Activated gamma-delta T cell treated with Interleukin-2 at 50 U/mL for 16 hours (primary cell): ENCODE results near the gene TRIM17.

Experiments used
- DNase-seq: peaks from one replicate; pipeline ENCODE4 v3.0.0-alpha.2; 2020

The TRIM17 gene

GRCh38 chr1:228400237-228400651 lies 16.4 kb downstream of the TRIM17 start:
- no peak for DNase-seq

- no peak for DNase-seq
Measured at GRCh38 chr1:228399531-228400236, 17.0 kb downstream of the TRIM17 start.

GRCh38 chr1:228398741-228399461 lies 17.8 kb downstream of the TRIM17 start:
- no peak for DNase-seq

GRCh38 chr1:228397966-228398365 lies 18.7 kb downstream of the TRIM17 start:
- DNase-seq = no peak

- DNase-seq = no peak
Measured at GRCh38 chr1:228396770-228397662, 19.6 kb downstream of the TRIM17 start.

- no peak for DNase-seq
Measured at GRCh38 chr1:228394571-228395394, 21.9 kb downstream of the TRIM17 start.

- DNase-seq = no peak
Measured at GRCh38 chr1:228393811-228394570, 22.7 kb downstream of the TRIM17 start.

- no peak for DNase-seq
Measured at GRCh38 chr1:228393268-228393701, 23.4 kb downstream of the TRIM17 start.

- DNase-seq = no peak
Measured at GRCh38 chr1:228392111-228392936, 24.3 kb downstream of the TRIM17 start.

- DNase-seq = no peak
Measured at GRCh38 chr1:228391411-228392020, 25.1 kb downstream of the TRIM17 start.

- DNase-seq = no peak
Measured at GRCh38 chr1:228390649-228391048, 26.0 kb downstream of the TRIM17 start.

GRCh38 chr1:228387321-228387720 lies 29.3 kb downstream of the TRIM17 start:
- DNase-seq = no peak

- no peak for DNase-seq
Measured at GRCh38 chr1:228385232-228385631, 31.4 kb downstream of the TRIM17 start.

GRCh38 chr1:228383773-228384172 lies 32.9 kb downstream of the TRIM17 start:
- DNase-seq = no peak

- DNase-seq = no peak
Measured at GRCh38 chr1:228381356-228381755, 35.3 kb downstream of the TRIM17 start.

GRCh38 chr1:228379666-228380065 lies 37.0 kb downstream of the TRIM17 start:
- DNase-seq = no peak

GRCh38 chr1:228378873-228379460 lies 37.7 kb downstream of the TRIM17 start:
- no peak for DNase-seq

- DNase-seq = peak; percentile 43
Measured at GRCh38 chr1:228378090-228378872, 38.4 kb downstream of the TRIM17 start.

- DNase-seq = no peak
Measured at GRCh38 chr1:228377664-228378089, 39.0 kb downstream of the TRIM17 start.
